ENCODE measurements around the gene ZNF580.

The ZNF580 gene

DNA sequence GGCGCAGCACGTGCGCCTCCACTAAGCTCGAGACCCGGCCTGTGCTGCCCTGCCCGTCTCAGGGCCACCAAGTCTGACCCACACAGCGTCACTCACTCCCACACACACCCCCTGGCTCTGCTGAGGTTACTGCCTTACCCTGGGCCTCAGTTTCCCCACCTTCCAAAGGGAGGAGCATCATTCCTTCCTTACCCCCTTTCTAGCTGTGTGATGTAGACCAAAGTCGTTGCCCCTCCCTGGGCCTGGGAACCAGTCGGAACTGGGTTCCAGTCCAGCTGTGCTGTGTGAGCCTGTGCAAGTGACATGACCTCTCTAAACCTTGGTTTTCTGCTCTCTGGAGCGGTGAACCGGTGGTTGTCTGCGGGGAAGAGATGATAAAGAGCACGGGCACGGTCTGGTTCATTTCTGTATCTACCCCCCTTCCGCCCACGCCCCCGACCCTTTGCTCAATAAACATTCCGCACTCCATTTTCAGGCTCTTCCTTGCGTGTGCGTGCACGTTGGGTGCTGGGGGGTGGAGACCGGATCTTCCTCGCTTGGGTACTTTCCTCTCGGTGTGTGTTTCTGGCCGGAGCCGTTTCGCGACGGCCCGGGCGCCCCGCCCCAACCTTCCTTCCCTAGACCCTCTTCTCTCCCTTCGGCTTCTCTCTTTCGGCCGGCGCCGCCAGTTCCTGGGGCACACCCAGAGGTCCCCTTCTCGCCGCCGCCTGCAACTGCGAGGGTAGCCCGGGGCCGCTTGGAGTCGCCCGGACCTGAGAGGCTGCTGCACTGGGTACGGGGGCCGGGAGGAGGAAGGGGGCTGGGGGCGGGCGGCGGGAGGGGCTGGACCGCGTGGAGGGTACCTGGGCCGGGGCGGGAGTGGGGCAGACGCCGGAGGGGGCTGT lies 2.4 kb downstream of the ZNF580 start, which contains the start of gene ZNF581 (continued):
- TF ChIP-seq, protein P1, sequence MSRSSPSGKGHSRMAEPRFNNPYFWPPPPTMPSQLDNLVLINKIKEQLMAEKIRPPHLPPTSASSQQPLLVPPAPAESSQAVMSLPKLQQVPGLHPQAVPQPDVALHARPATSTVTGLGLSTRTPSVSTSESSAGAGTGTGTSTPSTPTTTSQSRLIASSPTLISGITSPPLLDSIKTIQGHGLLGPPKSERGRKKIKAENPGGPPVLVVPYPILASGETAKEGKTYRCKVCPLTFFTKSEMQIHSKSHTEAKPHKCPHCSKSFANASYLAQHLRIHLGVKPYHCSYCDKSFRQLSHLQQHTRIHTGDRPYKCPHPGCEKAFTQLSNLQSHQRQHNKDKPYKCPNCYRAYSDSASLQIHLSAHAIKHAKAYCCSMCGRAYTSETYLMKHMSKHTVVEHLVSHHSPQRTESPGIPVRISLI (tag by site-specific recombination; IDR thresholded peaks at IDR 0.05) = no peak
- TF ChIP-seq PRDM4 (tag by site-specific recombination; IDR thresholded peaks at IDR 0.05) (peak; percentile 68), ZNF391 (tag by site-specific recombination; IDR thresholded peaks at IDR 0.05; ENCODE audit: borderline replicate concordance, low read depth) (peak; percentile 96; the same call in 1 of the 2 replicates), ZBTB6 (tag by site-specific recombination; IDR thresholded peaks at IDR 0.05) (peak; percentile 64; the same call in 1 of the 2 replicates)

- H3K4me1 ChIP-seq (ENCODE audit: control insufficient read depth, insufficient read depth, low read length) = peaks cover 27% of the 10 kb centered on the region
- TF ChIP-seq ZNF138 (tag by site-specific recombination; IDR thresholded peaks at IDR 0.05; ENCODE audit: borderline replicate concordance) (no peak), ZNF112 (tag by site-specific recombination; IDR thresholded peaks at IDR 0.05) (no peak), ZNF449 (tag by site-specific recombination; IDR thresholded peaks at IDR 0.05) (no peak), EGR2 (tag by site-specific recombination; IDR thresholded peaks at IDR 0.05; ENCODE audit: low read depth) (peak; percentile 34; the same call in 1 of the 2 replicates), ZNF398 (tag by site-specific recombination; IDR thresholded peaks at IDR 0.05) (peak; percentile 88), TRIM28 (IDR thresholded peaks at IDR 0.05; ENCODE audit: borderline replicate concordance, low read length) (no peak)
- TF ChIP-seq, protein P2, sequence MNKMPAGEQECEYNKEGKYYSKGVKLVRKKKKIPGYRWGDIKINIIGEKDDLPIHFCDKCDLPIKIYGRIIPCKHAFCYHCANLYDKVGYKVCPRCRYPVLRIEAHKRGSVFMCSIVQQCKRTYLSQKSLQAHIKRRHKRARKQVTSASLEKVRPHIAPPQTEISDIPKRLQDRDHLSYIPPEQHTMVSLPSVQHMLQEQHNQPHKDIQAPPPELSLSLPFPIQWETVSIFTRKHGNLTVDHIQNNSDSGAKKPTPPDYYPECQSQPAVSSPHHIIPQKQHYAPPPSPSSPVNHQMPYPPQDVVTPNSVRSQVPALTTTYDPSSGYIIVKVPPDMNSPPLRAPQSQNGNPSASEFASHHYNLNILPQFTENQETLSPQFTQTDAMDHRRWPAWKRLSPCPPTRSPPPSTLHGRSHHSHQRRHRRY (tag by site-specific recombination; IDR thresholded peaks at IDR 0.05) = no peak
- TF ChIP-seq, protein P3, sequence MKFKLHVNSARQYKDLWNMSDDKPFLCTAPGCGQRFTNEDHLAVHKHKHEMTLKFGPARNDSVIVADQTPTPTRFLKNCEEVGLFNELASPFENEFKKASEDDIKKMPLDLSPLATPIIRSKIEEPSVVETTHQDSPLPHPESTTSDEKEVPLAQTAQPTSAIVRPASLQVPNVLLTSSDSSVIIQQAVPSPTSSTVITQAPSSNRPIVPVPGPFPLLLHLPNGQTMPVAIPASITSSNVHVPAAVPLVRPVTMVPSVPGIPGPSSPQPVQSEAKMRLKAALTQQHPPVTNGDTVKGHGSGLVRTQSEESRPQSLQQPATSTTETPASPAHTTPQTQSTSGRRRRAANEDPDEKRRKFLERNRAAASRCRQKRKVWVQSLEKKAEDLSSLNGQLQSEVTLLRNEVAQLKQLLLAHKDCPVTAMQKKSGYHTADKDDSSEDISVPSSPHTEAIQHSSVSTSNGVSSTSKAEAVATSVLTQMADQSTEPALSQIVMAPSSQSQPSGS (tag by site-specific recombination; IDR thresholded peaks at IDR 0.05; ENCODE audit: low read depth) = no peak
- peak overlapping the region; percentile 61 for H3K4me3 ChIP-seq (ENCODE audit: low read depth, low read length)
- H3K36me3 ChIP-seq (ENCODE audit: control insufficient read depth in 2 of 2, insufficient read depth in 1 of 2, low read length in 2 of 2) = peaks cover 12 to 17% of the 10 kb centered on the region in 2 experiments; a peak in 2 of 3 replicates
- ChIA-PET CTCF (interaction anchor here (1.2 kb wide), 1 partner anchor 11 kb away, joined by 5 read pairs; no protein-coding TSS in a partner anchor), POLR2A (interaction anchor here (0.5 to 2.2 kb wide), 6 partner anchors 10 to 182 kb away, joined by 3 to 36 read pairs (median 4); partner anchors contain the start of gene U2AF2)
- H3K27ac ChIP-seq (ENCODE audit: extremely low read depth, low read depth, low read length) = peak overlapping the region; percentile 83; the same call in 1 of the 2 replicates
- no peaks in the 10 kb centered on the region for H3K9me3 ChIP-seq (ENCODE audit: control insufficient read depth, insufficient read depth, low read depth, low read length)
These were observed 3.0 kb downstream of the ZNF580 start for GRCh38 chr19:55643887-55644176.

All from HEK293 (cell line).